ENCODE data around the gene BTBD16.

DNA sequence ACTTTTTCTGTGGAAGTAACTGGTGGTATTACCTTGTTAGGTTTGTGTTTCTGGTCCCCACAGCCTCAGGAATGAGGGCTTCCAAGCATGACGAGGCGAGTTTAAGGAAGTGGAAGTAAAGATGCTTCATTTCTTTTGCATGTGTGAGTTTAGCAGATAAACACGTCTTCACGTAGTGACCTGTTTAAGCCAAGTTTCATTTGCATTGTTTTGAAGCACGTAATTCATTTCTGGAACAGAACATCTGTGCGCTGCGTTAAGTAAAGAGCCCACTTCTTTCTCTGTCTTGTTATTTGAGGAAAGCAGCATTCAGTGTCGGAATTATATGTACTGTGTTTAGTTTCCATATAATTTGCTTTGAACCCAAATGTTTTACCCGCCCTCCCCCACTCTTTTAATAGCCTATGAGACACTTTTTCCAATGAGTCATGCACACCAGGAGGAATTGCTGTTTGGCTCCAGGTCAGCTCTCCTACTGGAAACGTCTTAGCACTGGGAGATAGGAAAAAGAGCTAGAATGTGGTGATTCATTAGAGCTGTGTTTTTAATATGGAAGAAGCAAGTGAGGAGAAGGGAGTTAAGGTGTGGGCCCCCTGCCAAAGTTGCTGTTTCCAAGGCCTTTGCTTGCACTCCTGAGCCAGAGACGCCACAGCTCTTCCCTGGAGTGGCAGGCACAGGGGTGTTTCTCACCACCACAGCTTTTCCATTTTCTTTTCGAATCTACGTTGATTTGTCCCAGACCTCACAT, 36.7 kb downstream of the BTBD16 start:
- no peak for TF ChIP-seq POLR2A (IDR thresholded peaks at IDR 0.05)
- TF ChIP-seq, protein P1, sequence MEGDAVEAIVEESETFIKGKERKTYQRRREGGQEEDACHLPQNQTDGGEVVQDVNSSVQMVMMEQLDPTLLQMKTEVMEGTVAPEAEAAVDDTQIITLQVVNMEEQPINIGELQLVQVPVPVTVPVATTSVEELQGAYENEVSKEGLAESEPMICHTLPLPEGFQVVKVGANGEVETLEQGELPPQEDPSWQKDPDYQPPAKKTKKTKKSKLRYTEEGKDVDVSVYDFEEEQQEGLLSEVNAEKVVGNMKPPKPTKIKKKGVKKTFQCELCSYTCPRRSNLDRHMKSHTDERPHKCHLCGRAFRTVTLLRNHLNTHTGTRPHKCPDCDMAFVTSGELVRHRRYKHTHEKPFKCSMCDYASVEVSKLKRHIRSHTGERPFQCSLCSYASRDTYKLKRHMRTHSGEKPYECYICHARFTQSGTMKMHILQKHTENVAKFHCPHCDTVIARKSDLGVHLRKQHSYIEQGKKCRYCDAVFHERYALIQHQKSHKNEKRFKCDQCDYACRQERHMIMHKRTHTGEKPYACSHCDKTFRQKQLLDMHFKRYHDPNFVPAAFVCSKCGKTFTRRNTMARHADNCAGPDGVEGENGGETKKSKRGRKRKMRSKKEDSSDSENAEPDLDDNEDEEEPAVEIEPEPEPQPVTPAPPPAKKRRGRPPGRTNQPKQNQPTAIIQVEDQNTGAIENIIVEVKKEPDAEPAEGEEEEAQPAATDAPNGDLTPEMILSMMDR (IDR thresholded peaks at IDR 0.05) = no peak
